GM12892 (cell line): ENCODE results near the gene TPRX2.

Source experiments
- POLR2A ChIP-seq: IDR thresholded peaks from 2 replicates; pipeline ENCODE4 v1.6.1; 2011; ENCODE audit warnings: low read depth, low read length, control low read depth
- POLR2AphosphoS5 ChIP-seq: IDR thresholded peaks from 2 replicates; pipeline ENCODE4 v1.6.1; 2011; ENCODE audit warnings: low read depth, low read length, control low read depth
- TAF1 ChIP-seq: IDR thresholded peaks from 2 replicates; pipeline ENCODE4 v1.6.1; 2011; ENCODE audit warnings: low read depth, mild to moderate bottlenecking, control low read depth, low read length, borderline replicate concordance

DNA sequence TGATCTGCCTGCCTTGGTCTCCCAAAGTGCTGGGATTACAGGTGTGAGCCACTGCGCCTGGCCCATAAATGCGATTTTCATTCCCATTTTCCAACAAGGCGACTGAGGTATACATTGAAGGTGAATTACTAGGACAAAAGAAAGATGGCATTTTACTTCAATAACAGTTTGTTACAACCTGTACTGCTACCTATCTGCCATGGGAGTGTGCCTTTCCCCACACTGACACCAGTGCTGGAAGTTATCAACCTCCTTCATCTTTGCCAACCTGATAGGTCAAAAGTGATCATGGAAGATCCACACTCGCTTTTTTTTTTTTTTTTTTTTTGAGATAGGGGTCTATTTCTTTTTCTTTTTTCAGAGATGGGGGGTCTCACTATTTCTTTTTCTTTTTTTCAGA, 26.3 kb upstream of the TPRX2 start:
- TF ChIP-seq POLR2A, result no peak
- no peak for TF ChIP-seq POLR2AphosphoS5
- TF ChIP-seq TAF1, result no peak
